Loucy (cell line): ENCODE measurements around the gene HMMR.

Source experiments
- H2AFZ ChIP-seq: fragments of 200-600 bp; sonication (generic); 2 replicates; pipeline ENCODE4 v1.6.0; 2016; ENCODE audit warnings: antibody characterized with exemption, mild to moderate bottlenecking, low read length, moderate library complexity
- H3F3A ChIP-seq: fragments of 200-600 bp; 2 replicates; pipeline ENCODE4 v1.6.0; 2016; ENCODE audit warnings: antibody characterized with exemption, low read depth, mild to moderate bottlenecking
- H3K27me3 ChIP-seq: fragments of 200-600 bp; sonication (generic); 2 replicates; pipeline ENCODE4 v1.6.1; 2014; ENCODE audit warnings: low read length, mild to moderate bottlenecking; ENCODE audit not compliant: insufficient read depth, poor library complexity, severe bottlenecking
- H3K36me3 ChIP-seq: fragments of 200-600 bp; sonication (generic); 2 replicates; pipeline ENCODE4 v1.6.1; 2016; ENCODE audit warnings: low read length; ENCODE audit not compliant: insufficient read depth
- H3K4me1 ChIP-seq: fragments of 200-600 bp; sonication (generic); 2 replicates; pipeline ENCODE4 v1.5.1; 2014; ENCODE audit warnings: low read length, mild to moderate bottlenecking; ENCODE audit not compliant: insufficient read depth, poor library complexity, severe bottlenecking
- H3K4me2 ChIP-seq: fragments of 200-600 bp; sonication (generic); 2 replicates; pipeline ENCODE4 v1.6.0; 2014; ENCODE audit warnings: antibody characterized with exemption, low read length, low read depth, mild to moderate bottlenecking; ENCODE audit not compliant: poor library complexity, severe bottlenecking
- H3K4me3 ChIP-seq: fragments of 200-600 bp; sonication (generic); 2 replicates; pipeline ENCODE4 v1.5.1; 2014; ENCODE audit warnings: low read length, mild to moderate bottlenecking, mixed read lengths; ENCODE audit not compliant: poor library complexity, severe bottlenecking
- H3K79me2 ChIP-seq: fragments of 200-600 bp; sonication (generic); 2 replicates; pipeline ENCODE4 v1.6.1; 2014; ENCODE audit warnings: low read length; ENCODE audit not compliant: insufficient read depth
- H3K9ac ChIP-seq: fragments of 200-600 bp; sonication (generic); 2 replicates; pipeline ENCODE4 v1.6.0; 2014; ENCODE audit warnings: mild to moderate bottlenecking, low read depth, low read length, moderate library complexity; ENCODE audit not compliant: poor library complexity, severe bottlenecking
- H3K9me2 ChIP-seq: fragments of 200-600 bp; sonication (generic); replicated peaks from 2 replicates; pipeline ENCODE4 v1.6.1; 2016; ENCODE audit warnings: low read depth, low read length, mixed read lengths
- H3K9me3 ChIP-seq: fragments of 200-600 bp; sonication (generic); 2 replicates; pipeline ENCODE4 v1.6.1; 2014; ENCODE audit warnings: mild to moderate bottlenecking, antibody characterized with exemption, low read length, low read depth; ENCODE audit not compliant: insufficient read depth
- H4K20me1 ChIP-seq: fragments of 200-600 bp; sonication (generic); 2 replicates; pipeline ENCODE4 v1.6.0; 2014; ENCODE audit warnings: antibody characterized with exemption, low read length, mild to moderate bottlenecking; ENCODE audit not compliant: insufficient read depth, poor library complexity, severe bottlenecking
- EZH2phosphoT487 ChIP-seq: fragments of 200-600 bp; IDR thresholded peaks from 2 replicates; pipeline ENCODE4 v1.6.1; 2018; ENCODE audit warnings: antibody characterized with exemption, mild to moderate bottlenecking, moderate library complexity, borderline replicate concordance
- TF ChIP-seq, protein P1 (sequence below): fragments of 200-600 bp; sonication (generic); conservative IDR thresholded peaks from 2 replicates; pipeline ENCODE4 v1.5.1; 2014; ENCODE audit warnings: mild to moderate bottlenecking, antibody characterized with exemption, low read length

Gene HMMR

DNA sequence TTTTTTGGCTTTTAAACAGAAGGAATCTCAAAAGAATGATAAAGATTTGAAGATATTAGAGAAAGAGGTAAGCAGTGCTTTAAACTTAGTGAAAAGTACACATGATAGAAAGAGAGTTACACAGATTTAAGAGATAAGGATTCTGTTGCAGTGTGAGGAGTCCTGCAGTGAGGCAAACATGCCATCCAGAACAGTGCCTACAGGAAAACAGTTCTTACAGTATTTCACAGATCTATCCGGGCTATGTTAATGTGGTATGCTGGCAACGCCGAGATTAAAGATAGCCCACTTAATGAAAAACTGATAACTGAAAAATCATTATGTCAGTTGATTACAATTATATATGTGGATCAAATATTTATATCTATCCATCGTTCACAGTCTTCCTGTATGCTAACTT, 7.2 kb downstream of the HMMR start:
- H3K4me3 ChIP-seq = no peak overlapping the region
- no peaks in the 10 kb centered on the region for H3K27me3 ChIP-seq
- no peaks in the 10 kb centered on the region for H3K9me3 ChIP-seq
- H3K9me2 ChIP-seq = no peaks in the 10 kb centered on the region
- peaks cover 42% of the 10 kb centered on the region for H3K79me2 ChIP-seq
- no peak for TF ChIP-seq EZH2phosphoT487
- TF ChIP-seq, protein P1, sequence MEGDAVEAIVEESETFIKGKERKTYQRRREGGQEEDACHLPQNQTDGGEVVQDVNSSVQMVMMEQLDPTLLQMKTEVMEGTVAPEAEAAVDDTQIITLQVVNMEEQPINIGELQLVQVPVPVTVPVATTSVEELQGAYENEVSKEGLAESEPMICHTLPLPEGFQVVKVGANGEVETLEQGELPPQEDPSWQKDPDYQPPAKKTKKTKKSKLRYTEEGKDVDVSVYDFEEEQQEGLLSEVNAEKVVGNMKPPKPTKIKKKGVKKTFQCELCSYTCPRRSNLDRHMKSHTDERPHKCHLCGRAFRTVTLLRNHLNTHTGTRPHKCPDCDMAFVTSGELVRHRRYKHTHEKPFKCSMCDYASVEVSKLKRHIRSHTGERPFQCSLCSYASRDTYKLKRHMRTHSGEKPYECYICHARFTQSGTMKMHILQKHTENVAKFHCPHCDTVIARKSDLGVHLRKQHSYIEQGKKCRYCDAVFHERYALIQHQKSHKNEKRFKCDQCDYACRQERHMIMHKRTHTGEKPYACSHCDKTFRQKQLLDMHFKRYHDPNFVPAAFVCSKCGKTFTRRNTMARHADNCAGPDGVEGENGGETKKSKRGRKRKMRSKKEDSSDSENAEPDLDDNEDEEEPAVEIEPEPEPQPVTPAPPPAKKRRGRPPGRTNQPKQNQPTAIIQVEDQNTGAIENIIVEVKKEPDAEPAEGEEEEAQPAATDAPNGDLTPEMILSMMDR = no peak
- H3K4me2 ChIP-seq = peak overlapping the region; percentile 34
- no peak overlapping the region for H3K9ac ChIP-seq
- no peaks in the 10 kb centered on the region for H3F3A ChIP-seq
- no peaks in the 10 kb centered on the region for H4K20me1 ChIP-seq
- no peak overlapping the region for H2AFZ ChIP-seq
- H3K36me3 ChIP-seq = peaks cover 21% of the 10 kb centered on the region; the same call in 1 of the 2 replicates
- H3K4me1 ChIP-seq = peaks cover 12% of the 10 kb centered on the region

- Histone ChIP-seq H3K36me3 (peaks cover 49% of the 10 kb centered on the region; the same call in 1 of the 2 replicates), H3K79me2 (no peaks in the 10 kb centered on the region), H4K20me1 (no peaks in the 10 kb centered on the region), H2AFZ (no peak overlapping the region), H3K9me3 (no peaks in the 10 kb centered on the region), H3K4me3 (no peak overlapping the region), H3K4me2 (no peak overlapping the region), H3K9ac (no peak overlapping the region), H3K9me2 (no peaks in the 10 kb centered on the region), H3F3A (no peaks in the 10 kb centered on the region), H3K27me3 (no peaks in the 10 kb centered on the region), H3K4me1 (no peaks in the 10 kb centered on the region)
- TF ChIP-seq EZH2phosphoT487 = no peak
- TF ChIP-seq, protein P1 = peak; percentile 51
Measured at GRCh38 chr5:163473635-163474243, 13.3 kb downstream of the HMMR start.

GRCh38 chr5:163475411-163475810, 15.0 kb downstream of the HMMR start:
- H3K4me3 ChIP-seq = no peak overlapping the region
- TF ChIP-seq, protein P1 = no peak
- TF ChIP-seq EZH2phosphoT487 = no peak
- no peak overlapping the region for H2AFZ ChIP-seq
- H3K27me3 ChIP-seq = no peaks in the 10 kb centered on the region
- H3K9me3 ChIP-seq = no peaks in the 10 kb centered on the region
- H4K20me1 ChIP-seq = no peaks in the 10 kb centered on the region
- H3K79me2 ChIP-seq = no peaks in the 10 kb centered on the region
- H3K9me2 ChIP-seq = no peaks in the 10 kb centered on the region
- no peaks in the 10 kb centered on the region for H3F3A ChIP-seq
- H3K4me2 ChIP-seq = no peak overlapping the region
- H3K4me1 ChIP-seq = no peaks in the 10 kb centered on the region
- H3K36me3 ChIP-seq = peaks cover 49% of the 10 kb centered on the region; the same call in 1 of the 2 replicates
- no peak overlapping the region for H3K9ac ChIP-seq
